A673 (cell line): ENCODE results near the gene ANKS3. TPM values are rescaled to one million over a fixed set of nuclear protein-coding genes. Genes with fewer than 3 reads are reported as not detected.

Experiments
- BruUV-seq: library from RNA; stranded (reverse); fragments of 400-500 nt; replicated peaks from 2 replicates; lab custom pipeline; 2021; lab: Mats Ljungman, UMichigan
- CTCF ChIA-PET: fragments of 300-600 bp; sonication (Branson Sonifier 250); formaldehyde crosslinking; loops from one replicate; lab custom pipeline; 2022; ENCODE audit warnings: antibody characterized with exemption; lab: Charles Lee
- POLR2A ChIA-PET: fragments of 300-600 bp; sonication (Branson Sonifier 250); formaldehyde crosslinking; loops from one replicate; lab custom pipeline; 2022; ENCODE audit warnings: antibody characterized with exemption; ENCODE audit not compliant: low non-redundant PET; lab: Charles Lee
- DNase-seq: peaks from one replicate; pipeline ENCODE4 v3.0.0-alpha.2; 2015; ENCODE audit warnings: low spot score
- H3K27ac ChIP-seq: fragments of 200-600 bp; sonication (generic); 2 replicates; pipeline ENCODE4 v1.5.1; 2016; ENCODE audit warnings: mixed run types, low read depth, mild to moderate bottlenecking, mixed read lengths, antibody characterized with exemption, low read length; ENCODE audit not compliant: poor library complexity, severe bottlenecking
- H3K27me3 ChIP-seq: fragments of 200-600 bp; sonication (generic); replicated peaks from 2 replicates; pipeline ENCODE4 v1.6.1; 2017; ENCODE audit warnings: mixed run types, low read depth, mild to moderate bottlenecking, mixed read lengths, antibody characterized with exemption, low read length; ENCODE audit not compliant: insufficient read depth, poor library complexity
- H3K36me3 ChIP-seq: fragments of 200-600 bp; sonication (generic); 2 replicates; pipeline ENCODE4 v1.6.1; 2016; ENCODE audit warnings: mixed run types, mild to moderate bottlenecking, mixed read lengths, antibody characterized with exemption, low read length; ENCODE audit not compliant: insufficient read depth, poor library complexity, severe bottlenecking
- H3K4me1 ChIP-seq: fragments of 200-600 bp; sonication (generic); 2 replicates; pipeline ENCODE4 v1.6.1; 2017; ENCODE audit warnings: mixed run types, mild to moderate bottlenecking, mixed read lengths, antibody characterized with exemption, low read length; ENCODE audit not compliant: insufficient read depth, poor library complexity, severe bottlenecking
- H3K4me3 ChIP-seq: fragments of 200-600 bp; sonication (generic); 2 replicates; pipeline ENCODE4 v1.5.1; 2016; ENCODE audit warnings: low read depth, mixed run types, mild to moderate bottlenecking, mixed read lengths, low read length; ENCODE audit not compliant: poor library complexity, severe bottlenecking
- H3K9me3 ChIP-seq: fragments of 200-600 bp; sonication (generic); 2 replicates; pipeline ENCODE4 v1.6.1; 2016; ENCODE audit warnings: mixed run types, low read depth, mild to moderate bottlenecking, mixed read lengths, antibody characterized with exemption, low read length; ENCODE audit not compliant: poor library complexity, severe bottlenecking
- CTCF ChIP-seq: fragments of 300-800, 200-600 bp; sonication (generic); conservative IDR thresholded peaks from 2 replicates; pipeline ENCODE4 v1.5.1; 2017; ENCODE audit warnings: low read depth, mild to moderate bottlenecking, antibody characterized with exemption, low read length, moderate library complexity, mixed read lengths
- EZH2 ChIP-seq: fragments of 200-600 bp; sonication (generic); IDR thresholded peaks from 2 replicates; pipeline ENCODE4 v1.6.1; 2017; ENCODE audit warnings: borderline replicate concordance, low read depth, mild to moderate bottlenecking, mixed read lengths, antibody characterized with exemption, low read length; ENCODE audit not compliant: poor library complexity, severe bottlenecking
- intact Hi-C: fragments of 100-400 bp; cut with micrococcal nuclease; formaldehyde crosslinking; loops from one replicate; pipeline ENCODE4 v1.10.0; 2022; ENCODE audit not compliant: unreplicated experiment
- total RNA-seq: library from RNA; stranded (reverse); gene quantifications from 2 replicates; pipeline ENCODE4 v1.2.3, GENCODE V29; 2021

The ANKS3 gene
- total RNA-seq, 1 experiment from 2014 or later = 26.9 TPM

GRCh38 chr16:4681471-4682083, 52.5 kb downstream of the ANKS3 start:
- Histone ChIP-seq H3K9me3 (no peaks in the 10 kb centered on the region), H3K4me1 (peaks cover 7% of the 10 kb centered on the region)
- POLR2A ChIA-PET = no interaction called here

GRCh38 chr16:4680673-4681470, 53.2 kb downstream of the ANKS3 start:
- Histone ChIP-seq H3K27ac (peak overlapping the region; percentile 58), H3K4me1 (peaks cover 7% of the 10 kb centered on the region), H3K27me3 (no peaks in the 10 kb centered on the region), H3K9me3 (no peaks in the 10 kb centered on the region), H3K4me3 (peak overlapping the region; percentile 40), H3K36me3 (no peaks in the 10 kb centered on the region)
- DNase-seq = no peak
- TF ChIP-seq EZH2 = no peak
- TF ChIP-seq CTCF = no peak
- no TSS peak for BruUV-seq
- intact Hi-C loops = no loop called here
- CTCF ChIA-PET = no interaction called here
- POLR2A ChIA-PET = no interaction called here

More at GRCh38 chr16:4681471-4682083, 52.5 kb downstream of the ANKS3 start:
- Histone ChIP-seq H3K27ac (no peak overlapping the region), H3K27me3 (no peaks in the 10 kb centered on the region), H3K4me3 (no peak overlapping the region), H3K36me3 (no peaks in the 10 kb centered on the region)
- DNase-seq = no peak
- no peak for TF ChIP-seq EZH2
- no peak for TF ChIP-seq CTCF
- intact Hi-C loops = no loop called here
- no TSS peak for BruUV-seq
- CTCF ChIA-PET = no interaction called here

GRCh38 chr16:4679850-4680636, 54.0 kb downstream of the ANKS3 start:
- Histone ChIP-seq H3K27me3 (no peaks in the 10 kb centered on the region), H3K36me3 (no peaks in the 10 kb centered on the region), H3K4me1 (peaks cover 7% of the 10 kb centered on the region), H3K9me3 (no peaks in the 10 kb centered on the region), H3K27ac (peak overlapping the region; percentile 58), H3K4me3 (peak overlapping the region; percentile 40)
- CTCF ChIA-PET = no interaction called here
- BruUV-seq = no TSS peak
- DNase-seq = peak; percentile 63
- TF ChIP-seq EZH2 (no peak), CTCF (no peak)
- POLR2A ChIA-PET = no interaction called here
- intact Hi-C loops = no loop called here
